ENCODE data around the gene PRSS57. TPM values are rescaled to one million over a fixed set of nuclear protein-coding genes. Genes with fewer than 3 reads are reported as not detected.

Gene PRSS57
- total RNA-seq, 2 donors from 2014 or later, result not detected

- Histone ChIP-seq H3K4me3 (no peak overlapping the region), H3K36me3 (no peaks in the 10 kb centered on the region), H3K27ac (no peak overlapping the region), H3K9me3 (no peaks in the 10 kb centered on the region), H3K9ac (ENCODE audit: low read depth in 2 of 2, low read length in 2 of 2) (no peak overlapping the region), H3K27me3 (peaks cover 8% of the 10 kb centered on the region), H3K4me1 (no peaks in the 10 kb centered on the region)
- no peak for TF ChIP-seq CTCF (IDR thresholded peaks at IDR 0.05)
- no peak for DNase-seq
- intact Hi-C loops (cut with DNase I), result no loop called here
Observed at GRCh38 chr19:715347-715746, 20.1 kb upstream of the PRSS57 start.

- no peak overlapping the region for H3K4me3 ChIP-seq
- H3K4me1 ChIP-seq, result no peaks in the 10 kb centered on the region
- H3K27me3 ChIP-seq, result peaks cover 12% of the 10 kb centered on the region
- no peak for TF ChIP-seq CTCF (IDR thresholded peaks at IDR 0.05)
- no peak overlapping the region for H3K27ac ChIP-seq
- H3K36me3 ChIP-seq, result no peaks in the 10 kb centered on the region
- H3K9me3 ChIP-seq, result no peaks in the 10 kb centered on the region
- intact Hi-C loops (cut with DNase I), result no loop called here
- H3K9ac ChIP-seq (ENCODE audit: low read depth in 2 of 2, low read length in 2 of 2), result no peak overlapping the region
- DNase-seq, result no peak
Observed at GRCh38 chr19:711254-711653, 16.0 kb upstream of the PRSS57 start.

GRCh38 chr19:710767-711166 lies 15.5 kb upstream of the PRSS57 start:
- no peaks in the 10 kb centered on the region for H3K36me3 ChIP-seq
- H3K9me3 ChIP-seq, result no peaks in the 10 kb centered on the region
- H3K4me3 ChIP-seq, result no peak overlapping the region
- intact Hi-C loops (cut with DNase I), result no loop called here
- H3K9ac ChIP-seq (ENCODE audit: low read depth in 2 of 2, low read length in 2 of 2), result peak overlapping the region in 1 of 2 donors; percentile 12
- H3K27me3 ChIP-seq, result peaks cover 12% of the 10 kb centered on the region
- H3K27ac ChIP-seq, result no peak overlapping the region
- no peaks in the 10 kb centered on the region for H3K4me1 ChIP-seq
- no peak for DNase-seq
- no peak for TF ChIP-seq CTCF (IDR thresholded peaks at IDR 0.05)

GRCh38 chr19:709965-710571 lies 14.8 kb upstream of the PRSS57 start:
- Histone ChIP-seq H3K9ac (ENCODE audit: low read depth in 2 of 2, low read length in 2 of 2) (peak overlapping the region; percentile 40 to 60), H3K9me3 (no peaks in the 10 kb centered on the region), H3K27ac (no peak overlapping the region), H3K36me3 (no peaks in the 10 kb centered on the region), H3K4me3 (peak overlapping the region; percentile 30), H3K4me1 (no peaks in the 10 kb centered on the region), H3K27me3 (peaks cover 12% of the 10 kb centered on the region)
- intact Hi-C loops (cut with DNase I), result no loop called here
- TF ChIP-seq CTCF (IDR thresholded peaks at IDR 0.05), result no peak
- no peak for DNase-seq

- Histone ChIP-seq H3K4me1 (no peaks in the 10 kb centered on the region), H3K27me3 (peaks cover 12% of the 10 kb centered on the region), H3K9me3 (no peaks in the 10 kb centered on the region), H3K4me3 (peak overlapping the region; percentile 30), H3K36me3 (no peaks in the 10 kb centered on the region), H3K9ac (ENCODE audit: low read depth in 2 of 2, low read length in 2 of 2) (peak overlapping the region in 1 of 2 donors; percentile 60), H3K27ac (no peak overlapping the region)
- DNase-seq, result no peak
- no peak for TF ChIP-seq CTCF (IDR thresholded peaks at IDR 0.05)
- intact Hi-C loops (cut with DNase I), result no loop called here
Observed at GRCh38 chr19:709196-709964, 14.1 kb upstream of the PRSS57 start.

All from colonic mucosa (tissue), 4 donors.